Measurements from ENCODE around the gene SH3BP2.
A peak's percentile ranks its signal among the peaks of the same experiment; 100 is the strongest.

SH3BP2 gene, protein sequence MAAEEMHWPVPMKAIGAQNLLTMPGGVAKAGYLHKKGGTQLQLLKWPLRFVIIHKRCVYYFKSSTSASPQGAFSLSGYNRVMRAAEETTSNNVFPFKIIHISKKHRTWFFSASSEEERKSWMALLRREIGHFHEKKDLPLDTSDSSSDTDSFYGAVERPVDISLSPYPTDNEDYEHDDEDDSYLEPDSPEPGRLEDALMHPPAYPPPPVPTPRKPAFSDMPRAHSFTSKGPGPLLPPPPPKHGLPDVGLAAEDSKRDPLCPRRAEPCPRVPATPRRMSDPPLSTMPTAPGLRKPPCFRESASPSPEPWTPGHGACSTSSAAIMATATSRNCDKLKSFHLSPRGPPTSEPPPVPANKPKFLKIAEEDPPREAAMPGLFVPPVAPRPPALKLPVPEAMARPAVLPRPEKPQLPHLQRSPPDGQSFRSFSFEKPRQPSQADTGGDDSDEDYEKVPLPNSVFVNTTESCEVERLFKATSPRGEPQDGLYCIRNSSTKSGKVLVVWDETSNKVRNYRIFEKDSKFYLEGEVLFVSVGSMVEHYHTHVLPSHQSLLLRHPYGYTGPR

DNA sequence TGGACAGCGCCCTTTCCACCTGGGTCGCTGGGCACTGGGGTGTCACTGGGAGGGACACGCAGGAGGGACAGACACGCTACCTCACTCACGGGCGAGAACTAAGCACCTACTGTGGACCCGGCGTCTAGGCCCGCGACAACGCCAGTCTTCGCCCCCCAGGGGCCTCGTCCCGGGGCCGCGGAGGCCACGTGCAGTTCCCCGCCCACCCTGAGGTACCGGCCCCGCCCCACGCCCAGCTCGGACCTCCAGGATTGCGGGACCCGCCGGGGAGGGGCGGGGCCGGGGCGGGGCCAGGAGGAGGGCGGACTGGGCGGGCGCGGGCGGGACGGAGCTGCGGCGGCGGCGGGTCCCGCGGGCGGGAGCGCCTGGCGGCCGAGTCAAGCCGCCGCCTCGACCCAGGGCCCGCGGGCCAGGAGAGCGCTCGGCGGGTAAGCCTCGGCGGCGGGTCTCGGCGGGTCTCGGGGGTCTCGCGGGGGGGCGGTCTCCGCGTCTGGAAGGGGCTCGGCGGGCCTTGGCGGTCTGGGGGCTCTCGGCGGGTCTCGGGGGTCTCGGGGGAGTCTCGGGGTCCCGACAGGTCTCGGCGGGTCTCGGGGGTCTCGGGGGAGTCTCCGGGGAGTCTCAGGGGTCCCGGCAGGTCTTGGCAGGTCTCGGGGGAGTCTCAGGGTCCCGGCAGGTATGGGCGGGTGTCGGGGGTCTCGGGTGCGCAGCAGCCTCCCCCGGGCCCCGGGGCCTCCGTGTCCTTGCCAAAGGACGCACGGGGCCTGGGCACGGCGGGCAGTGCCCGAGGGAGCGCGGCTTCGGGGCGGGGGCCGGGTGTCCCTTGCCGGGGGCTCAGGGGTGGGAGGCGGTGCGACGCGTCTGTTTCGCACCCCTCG lies at the start of gene SH3BP2:
TSS of gene SH3BP2 (plus strand) at position 375 of the 875 bp plus-strand sequence. CDS start 27,533 bp downstream, outside the sequence.
- peak in 2 of 4 experiments; percentile 39 to 73 for DNase-seq (ENCODE audit: low read depth in 4 of 4, low spot score in 1 of 4)

DNA sequence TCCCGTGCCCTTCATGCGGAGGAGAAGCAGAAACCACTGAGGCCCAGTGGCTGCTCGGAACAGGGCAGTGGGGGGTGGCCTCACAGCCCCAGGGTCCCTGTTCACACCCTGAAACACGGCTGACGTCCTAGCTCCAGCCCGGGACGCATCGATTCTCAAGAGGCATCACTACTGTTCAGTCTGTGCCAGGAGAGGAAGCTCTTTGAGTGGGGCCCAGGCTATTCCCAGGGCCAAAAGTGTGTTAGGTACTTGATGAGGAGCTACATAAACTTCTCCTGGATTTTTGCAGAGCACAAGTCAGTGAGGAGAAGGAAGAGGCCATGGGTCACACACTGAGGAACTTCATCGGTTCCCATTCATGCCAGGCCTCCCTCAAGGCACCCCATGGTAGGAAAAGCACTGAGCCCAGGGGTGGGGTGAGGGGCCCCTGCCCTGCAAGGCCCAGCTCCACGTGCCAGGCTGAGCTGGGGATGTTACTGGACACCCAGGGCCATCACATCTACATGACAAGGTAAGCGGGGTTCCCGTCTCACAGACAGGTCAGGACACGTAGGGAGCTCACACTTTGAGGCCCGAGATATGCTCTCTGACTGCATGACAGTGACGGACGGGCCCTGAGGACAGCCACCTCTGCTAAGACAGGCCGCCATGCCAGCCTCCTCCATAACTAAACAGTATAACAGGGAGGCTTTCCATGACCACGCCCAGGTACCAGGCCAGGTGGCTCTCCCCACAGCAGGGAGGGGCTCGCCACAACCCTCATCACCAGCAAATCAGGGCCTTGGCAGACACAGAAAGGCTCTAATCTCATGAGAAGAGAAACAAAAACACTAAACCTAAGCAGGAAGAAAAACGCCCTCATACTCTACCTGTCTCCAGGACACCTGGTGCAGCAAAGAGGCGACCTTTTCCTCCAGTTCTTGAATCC lies 49.1 kb upstream of the SH3BP2 start:
- no peak for DNase-seq (ENCODE audit: low read depth in 4 of 4, low spot score in 1 of 4)

DNA sequence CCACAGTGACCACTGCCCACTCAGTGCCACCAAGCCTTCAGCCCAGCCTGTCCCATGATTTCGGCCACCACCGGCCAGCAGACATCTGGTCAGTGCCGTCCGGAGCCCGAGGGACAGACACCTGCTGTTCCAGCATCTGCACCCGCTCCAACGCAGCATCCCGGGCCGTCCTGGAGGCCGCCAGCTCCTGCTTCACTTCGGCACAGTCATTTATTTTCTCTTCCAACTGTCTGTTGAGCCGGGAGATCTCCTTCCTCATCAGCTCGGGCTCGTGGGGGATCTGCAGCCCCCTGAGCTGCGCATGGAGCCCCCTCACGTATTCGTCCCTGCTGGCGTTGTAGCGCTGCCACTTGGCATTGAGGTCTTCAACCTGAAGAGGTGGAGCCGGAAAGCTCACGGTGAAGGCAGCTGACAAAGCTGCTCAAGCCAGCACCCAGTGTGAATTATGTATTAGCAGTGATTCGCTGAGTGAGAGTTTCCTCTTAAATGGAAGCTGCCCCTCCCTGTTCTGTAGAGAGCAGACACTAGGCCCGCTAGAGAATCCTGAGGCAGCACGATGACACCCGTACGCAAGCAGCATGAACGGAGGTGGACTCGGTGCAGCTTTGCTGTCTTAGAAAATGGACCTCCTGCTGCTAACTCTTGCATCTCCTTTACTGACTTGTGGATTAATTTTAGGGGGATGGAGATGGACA lies 48.2 kb upstream of the SH3BP2 start:
- DNase-seq (ENCODE audit: low read depth in 4 of 4, low spot score in 1 of 4): no peak

DNA sequence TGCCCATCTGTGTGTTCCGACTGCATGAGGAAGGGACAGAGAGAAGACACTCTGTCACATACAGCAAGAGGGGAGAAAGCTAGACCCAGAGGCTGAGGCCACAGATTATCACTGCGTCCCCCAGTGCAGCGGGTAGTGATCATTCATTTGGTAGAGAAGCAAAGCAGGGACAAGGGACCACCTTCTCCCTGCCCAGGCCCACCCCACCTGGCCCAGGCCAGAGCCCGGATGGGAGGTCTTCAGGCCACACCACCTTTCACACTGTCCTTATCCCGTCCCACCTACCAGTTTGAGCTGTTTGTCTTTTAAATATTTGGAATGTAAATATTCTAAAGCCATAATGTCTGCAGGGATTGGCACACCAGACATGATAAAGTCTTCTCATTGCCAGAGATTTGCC lies 47.4 kb upstream of the SH3BP2 start:
- DNase-seq (ENCODE audit: low read depth in 4 of 4, low spot score in 1 of 4): no peak

DNA sequence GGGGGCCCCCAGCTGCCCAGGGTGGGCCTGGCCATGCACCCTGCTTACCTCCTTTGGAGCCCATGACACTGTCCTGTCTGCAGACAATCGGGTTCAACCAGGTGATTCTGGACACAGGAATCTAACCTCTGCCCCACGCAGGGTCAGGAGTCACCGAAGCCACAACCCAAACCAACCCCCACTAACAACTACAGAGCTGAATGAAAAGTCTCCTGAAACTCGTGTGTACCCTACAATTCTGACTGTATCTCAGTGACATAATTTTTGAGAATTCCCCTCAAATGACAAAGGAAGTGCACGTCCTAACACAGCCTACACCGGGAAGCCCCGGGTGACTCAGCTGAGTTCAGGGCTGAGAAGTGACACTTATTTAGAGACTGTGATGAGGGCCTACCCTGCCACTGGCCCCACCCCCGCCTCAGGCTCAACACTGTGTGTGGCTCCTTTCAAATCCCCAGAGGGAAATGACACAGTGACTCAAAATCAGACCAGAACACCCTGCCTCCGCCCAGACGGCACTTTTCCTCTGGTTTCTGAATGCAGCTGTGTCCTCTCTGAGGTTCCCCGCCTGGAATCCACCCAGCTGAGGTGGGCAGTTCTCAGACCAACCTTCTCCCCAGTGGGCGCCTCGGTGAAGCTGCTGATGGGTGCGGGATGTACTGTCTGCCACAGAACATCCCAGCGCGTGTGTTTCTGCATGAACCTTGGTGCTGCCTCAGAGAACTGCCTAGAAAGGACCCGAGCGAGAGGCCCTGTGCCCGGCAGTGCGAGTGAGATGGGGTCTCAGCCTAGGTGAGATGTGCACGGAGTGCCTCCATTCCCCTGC lies 46.7 kb upstream of the SH3BP2 start:
- peak; percentile 78 to 98 (median 83) for DNase-seq (ENCODE audit: low read depth in 4 of 4, low spot score in 1 of 4)

DNA sequence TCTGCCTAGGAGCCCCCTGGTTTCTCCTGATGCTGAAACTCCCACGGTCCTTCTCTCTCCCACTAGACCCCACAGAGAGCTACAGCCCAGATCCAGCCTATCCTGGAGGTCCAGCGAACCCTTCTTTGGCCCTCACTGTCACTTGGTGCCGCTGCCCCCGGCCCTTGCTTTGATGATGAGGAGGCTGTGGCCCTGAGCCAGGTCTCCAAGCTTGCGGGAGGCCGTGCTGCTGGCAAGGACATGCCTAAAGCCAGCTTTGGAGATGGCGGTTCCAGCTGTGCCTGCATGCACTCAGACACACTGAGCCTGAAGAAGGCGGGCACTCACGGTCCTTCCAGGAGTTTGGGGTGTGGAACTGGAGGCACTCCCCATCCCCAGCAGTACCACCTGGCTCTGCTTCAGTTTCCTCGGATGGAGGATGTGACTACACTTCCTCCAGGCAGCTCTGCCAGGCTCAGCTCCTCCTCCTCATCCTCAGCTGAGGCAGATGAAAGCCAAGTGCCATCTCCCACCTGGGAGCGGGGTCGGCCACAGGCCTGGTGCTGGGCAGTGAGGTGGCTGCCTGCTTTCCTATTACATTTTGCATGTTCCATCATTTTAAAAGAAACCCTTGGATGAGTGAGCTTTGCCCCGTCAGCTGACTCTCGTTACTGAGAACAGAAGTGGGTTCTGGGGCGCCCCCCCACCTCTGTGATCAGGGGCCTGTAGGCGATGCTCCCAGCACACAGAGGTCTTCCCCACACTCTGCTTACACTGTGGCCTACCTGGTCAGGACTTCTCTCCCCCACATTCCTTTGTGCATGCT lies 45.8 kb upstream of the SH3BP2 start:
- DNase-seq (ENCODE audit: low read depth in 4 of 4, low spot score in 1 of 4): no peak

DNA sequence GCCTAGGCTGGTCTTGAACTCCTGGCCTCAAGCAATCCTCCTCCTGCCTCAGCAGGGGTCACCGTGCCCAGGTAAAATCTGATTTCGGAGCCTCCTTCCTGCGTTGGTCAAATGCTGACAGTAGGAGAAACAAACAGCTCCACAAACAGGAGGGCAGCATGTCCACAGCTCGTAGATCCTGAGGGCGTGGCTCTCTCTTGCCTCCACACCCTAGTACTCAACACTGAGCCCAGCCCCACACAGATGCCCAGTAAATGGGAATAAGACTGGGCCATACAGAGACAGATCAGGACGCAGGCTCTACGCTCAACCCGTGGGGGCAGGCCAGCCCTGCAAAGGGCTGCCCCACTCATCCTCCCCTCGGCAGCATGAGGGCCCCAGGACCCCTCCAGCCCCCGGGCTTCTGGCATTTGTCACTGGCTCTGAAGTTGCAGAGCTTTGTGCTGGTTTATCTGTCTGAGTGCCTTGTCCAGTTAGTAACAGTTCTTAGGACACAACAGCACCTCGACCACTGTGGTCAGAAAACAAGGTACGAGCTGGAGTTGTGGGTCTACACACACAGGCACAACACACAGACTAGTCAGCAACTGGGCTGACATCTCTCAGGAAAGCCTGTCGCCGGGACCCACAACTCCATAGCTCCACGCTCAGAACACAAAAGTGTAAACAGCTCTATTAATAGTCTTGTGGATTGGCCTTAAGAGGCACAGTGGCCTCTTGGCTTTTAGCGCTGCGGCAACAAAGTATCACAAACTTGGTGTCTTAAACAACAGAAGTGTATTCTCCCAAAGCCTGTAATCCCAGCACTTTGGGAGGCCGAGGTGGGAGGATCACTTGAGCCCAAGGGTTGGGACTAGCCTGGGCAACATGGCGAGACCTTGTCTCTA lies 41.9 kb upstream of the SH3BP2 start:
- no peak for DNase-seq (ENCODE audit: low read depth in 4 of 4, low spot score in 1 of 4)

DNA sequence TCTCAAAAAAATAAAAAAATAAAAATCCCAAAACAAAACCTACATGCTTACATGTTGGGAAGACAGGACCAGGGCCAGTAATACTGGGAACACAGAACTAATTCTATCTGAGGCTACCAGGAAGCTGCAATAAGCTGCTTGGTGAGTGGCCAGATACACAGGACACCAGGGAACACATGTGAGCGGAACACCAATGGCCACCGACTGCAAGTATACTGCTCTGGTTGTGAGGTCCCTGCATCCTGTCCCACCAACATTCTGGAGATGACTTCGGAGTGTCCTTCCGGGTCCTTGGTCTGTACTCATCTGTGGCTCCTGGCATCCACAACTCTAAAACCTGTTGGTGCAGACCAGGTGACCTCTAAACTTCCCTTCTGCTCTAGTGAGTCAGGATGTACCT lies 39.4 kb upstream of the SH3BP2 start:
- DNase-seq (ENCODE audit: low read depth in 4 of 4, low spot score in 1 of 4): no peak

DNA sequence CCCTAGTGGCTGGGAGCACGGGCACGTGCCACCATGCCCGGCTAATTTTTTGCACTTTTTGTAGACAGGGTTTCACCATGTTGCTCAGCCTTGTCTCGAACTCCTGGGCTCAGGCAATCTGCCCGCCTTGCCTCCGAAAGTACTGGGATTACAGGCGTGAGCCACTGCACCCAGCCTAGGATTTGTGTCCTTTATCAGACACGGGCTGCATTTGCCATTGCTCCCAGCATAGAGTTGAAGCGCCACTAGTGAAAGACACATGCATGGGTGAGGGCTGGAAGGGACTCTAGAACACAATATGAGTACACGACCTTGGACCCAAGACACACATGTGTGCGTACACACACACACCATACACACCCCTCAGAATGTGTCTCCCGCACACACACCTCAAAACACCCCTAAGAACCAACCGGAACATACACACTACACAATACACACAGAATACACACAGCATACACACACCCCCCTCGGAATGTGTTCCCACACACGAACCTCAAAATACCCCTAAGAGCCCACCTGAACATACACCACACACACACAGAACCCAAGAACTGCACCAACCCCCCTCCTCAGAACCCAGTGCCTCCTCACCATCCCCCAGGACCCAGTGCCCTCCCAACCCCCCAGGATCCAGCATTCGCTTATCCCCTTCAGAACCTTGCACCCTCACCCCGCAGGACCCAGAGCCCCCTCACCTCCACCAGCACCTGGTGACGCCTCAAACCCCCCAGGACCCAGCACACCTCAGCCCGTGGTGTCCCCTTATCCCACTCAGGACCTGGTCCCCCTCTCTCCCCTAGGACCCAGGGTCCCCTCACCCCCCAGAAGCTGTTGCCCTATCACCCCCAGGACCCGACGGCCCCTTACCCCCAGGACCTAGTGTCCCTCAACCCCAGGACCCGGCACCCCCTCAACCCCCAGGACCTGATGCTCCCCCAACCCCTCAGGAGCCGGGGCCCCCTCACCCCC lies 37.8 kb upstream of the SH3BP2 start:
- no peak for DNase-seq (ENCODE audit: low read depth in 4 of 4, low spot score in 1 of 4)

DNA sequence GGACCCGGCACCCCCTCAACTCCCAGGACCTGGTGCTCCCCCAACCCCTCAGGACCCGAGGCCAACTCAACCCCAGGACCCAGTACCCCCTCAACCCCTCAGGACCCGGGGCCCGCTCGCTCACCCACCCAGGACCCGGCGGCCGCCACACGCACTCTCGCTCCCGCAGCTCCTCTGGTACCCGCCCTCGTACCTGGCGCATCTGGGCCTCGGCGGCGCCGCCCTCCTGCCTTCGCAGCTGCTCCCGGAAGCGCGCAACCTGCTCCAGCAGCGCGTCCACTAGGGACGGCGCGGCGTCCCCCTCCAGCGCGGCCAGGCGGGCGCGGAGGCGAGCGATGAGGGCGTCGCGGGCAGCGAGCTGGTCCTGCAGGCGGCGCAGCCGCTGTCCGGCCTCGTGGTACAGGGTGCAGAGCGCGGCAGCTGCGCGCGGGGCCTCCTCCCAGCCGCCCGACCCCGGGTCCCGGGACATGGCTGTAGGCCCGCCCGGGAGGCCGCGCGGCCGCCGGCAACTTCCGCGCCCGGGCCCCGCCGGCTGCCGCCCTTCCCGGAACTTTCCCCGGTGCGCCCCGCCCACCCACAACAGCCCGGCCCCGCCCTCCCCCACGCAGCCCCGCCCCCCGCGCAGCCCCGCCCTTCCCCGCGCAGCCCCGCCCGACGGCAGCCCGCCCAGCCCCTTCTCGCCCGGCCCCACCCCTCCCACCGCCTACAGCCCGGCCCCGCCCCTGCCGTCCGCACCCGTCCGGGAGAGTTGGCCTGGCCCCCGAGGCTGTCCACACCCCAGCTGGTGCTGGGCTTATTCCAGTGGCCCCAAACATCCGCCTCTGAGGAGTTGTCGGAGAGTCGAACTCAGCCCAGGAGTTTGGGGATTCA lies 36.8 kb upstream of the SH3BP2 start, which contains the start of gene TNIP2:
TSS of gene TNIP2 (minus strand) at position 516 of the 870 bp plus-strand sequence. CDS start at position 469, 47 bp downstream.
- DNase-seq (ENCODE audit: low read depth in 4 of 4, low spot score in 1 of 4): peak; percentile 52 to 72 (median 68)

DNA sequence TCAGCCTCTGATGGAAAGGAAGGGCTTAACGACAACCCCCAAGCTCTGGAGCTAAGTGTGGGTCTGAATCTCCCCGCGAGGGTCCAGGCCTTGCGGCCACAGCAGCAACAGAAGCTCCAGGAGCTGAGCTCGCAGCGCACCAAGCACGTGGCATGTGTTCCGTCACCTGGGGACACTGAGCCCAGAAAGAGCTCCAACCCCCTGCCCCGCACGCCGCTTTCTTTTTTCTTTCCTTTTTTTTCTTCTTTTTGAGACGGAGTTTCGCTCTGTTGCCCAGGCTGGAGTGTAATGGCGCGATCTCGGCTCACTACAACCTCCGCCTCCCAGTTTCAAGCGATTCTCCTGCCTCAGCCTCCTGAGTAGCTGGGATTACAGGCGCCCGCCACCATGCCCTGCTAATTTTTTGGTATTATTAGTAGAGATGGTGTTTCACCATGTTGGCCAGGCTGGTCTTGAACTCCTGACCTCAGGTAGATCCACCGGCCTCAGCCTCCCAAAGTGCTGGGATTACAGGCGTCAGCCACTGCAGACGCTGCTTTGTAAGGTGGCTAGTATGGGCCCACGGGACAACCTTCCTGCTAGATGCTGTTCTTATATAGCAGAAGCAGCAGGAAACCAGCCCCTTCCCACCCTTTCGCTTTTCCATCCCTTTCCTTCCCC lies 36.1 kb upstream of the SH3BP2 start:
- DNase-seq (ENCODE audit: low read depth in 4 of 4, low spot score in 1 of 4): no peak

DNA sequence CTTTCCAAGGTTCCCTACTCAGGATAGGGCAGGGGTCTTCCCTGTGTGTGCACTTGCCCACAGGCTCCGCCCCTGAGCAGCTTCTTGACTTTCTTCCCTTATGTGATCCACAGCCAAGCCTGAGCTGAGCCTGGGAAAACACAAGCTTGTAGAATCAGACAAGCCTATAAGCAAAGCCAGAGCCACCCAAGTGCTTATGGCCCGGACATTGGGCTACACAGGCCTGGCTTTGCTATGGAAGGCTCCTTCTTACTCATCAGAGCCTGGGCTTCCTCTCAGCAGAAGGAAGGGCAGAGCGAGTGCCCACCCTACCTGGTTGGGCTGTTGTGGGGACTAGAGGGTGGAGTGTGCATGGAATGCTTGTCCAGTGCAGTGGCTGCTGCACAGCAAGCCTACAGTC lies 35.5 kb upstream of the SH3BP2 start:
- DNase-seq (ENCODE audit: low read depth in 4 of 4, low spot score in 1 of 4): no peak

DNA sequence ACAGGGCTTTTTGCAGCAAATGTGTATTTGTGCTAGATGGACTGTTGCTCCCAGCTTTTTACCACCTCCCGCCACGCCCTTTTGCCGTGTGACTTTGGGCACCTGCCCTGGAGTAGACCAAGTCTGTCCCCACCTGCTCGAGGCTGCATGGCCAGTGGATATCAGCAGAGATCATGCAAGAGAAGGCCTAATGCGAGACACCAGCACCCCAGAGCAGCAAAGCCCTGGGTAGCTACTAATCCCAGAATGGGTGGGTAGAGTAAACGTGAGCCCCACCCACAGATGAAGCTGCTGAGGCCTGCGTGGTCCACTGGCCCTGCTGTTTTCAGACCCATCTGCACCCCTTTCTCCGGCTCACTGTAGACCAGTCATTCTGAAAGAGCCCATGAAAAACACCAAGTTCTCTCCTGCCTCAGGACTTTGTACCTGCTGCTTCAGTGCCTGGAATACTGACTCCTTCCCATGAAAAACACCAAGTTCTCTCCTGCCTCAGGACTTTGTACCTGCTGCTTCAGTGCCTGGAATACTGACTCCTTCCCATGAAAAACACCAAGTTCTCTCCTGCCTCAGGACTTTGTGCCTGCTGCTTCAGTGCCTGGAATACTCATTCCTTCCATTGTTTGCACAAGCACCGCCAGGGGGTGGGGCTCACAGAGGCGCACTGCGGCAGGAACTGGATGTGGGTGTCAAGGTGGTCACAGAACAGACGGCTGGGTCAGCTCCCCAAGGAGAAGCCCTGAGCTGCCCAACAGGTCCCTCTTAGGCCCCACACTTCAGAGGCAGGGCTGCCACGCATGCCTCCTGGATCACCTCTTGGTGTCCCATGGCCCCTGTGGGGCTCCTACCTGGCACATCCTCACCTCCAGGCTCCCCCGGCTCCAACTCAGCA lies 31.6 kb upstream of the SH3BP2 start:
- DNase-seq (ENCODE audit: low read depth in 4 of 4, low spot score in 1 of 4): no peak

DNA sequence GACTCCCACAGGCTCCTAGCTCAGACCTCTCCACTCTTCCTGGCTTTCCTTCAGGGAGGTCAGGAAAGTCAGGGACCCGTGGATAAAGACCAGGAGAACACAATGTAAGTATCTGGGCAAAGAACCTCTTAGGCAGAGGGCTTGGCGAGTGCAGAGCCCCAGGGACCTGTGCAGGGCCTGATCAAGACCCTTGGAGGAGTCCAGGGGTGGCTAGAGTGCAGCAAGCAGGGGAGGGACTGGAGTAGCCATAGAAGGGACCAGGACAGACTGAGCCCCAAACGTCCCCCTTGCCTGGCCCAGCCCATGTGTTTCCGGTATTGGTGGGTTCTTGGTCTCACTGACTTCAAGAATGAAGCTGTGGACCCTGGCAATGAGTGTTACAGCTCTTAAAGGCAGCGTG lies 30.8 kb upstream of the SH3BP2 start:
- no peak for DNase-seq (ENCODE audit: low read depth in 4 of 4, low spot score in 1 of 4)

All from stimulated activated CD4-positive, alpha-beta T cell treated with anti-CD3 and anti-CD28 coated beads, Interleukin-1b, Interleukin-23, amount 100 ng/mL, for 24 hours (primary cell).